ENCODE data around the gene CYB5R3.

- TF ChIP-seq CTCF (optimal IDR thresholded peaks at IDR 0.05 in 1 of 3, IDR thresholded peaks at IDR 0.05 in 1 of 3, conservative IDR thresholded peaks at IDR 0.05 in 1 of 3; ENCODE audit: extremely low read depth in 1 of 3, insufficient read depth in 2 of 3, low read length in 3 of 3) (no peak), EZH2 (IDR thresholded peaks at IDR 0.05; ENCODE audit: low read length) (no peak)
Observed at GRCh38 chr22:42603427-42603826, 45.8 kb downstream of the CYB5R3 start.

Data from keratinocyte (primary cell).